HepG2 (cell line): ENCODE measurements around the gene NTSR2. TPM values are rescaled to one million over a fixed set of nuclear protein-coding genes. Genes with fewer than 3 reads are reported as not detected.

ENCODE experiments used
- ATAC-seq: fragments of 200-7000 bp; cut with Tn5 transposase; 3 replicates; pipeline ENCODE4 v1.9.1; 2020; ENCODE audit warnings: mild to moderate bottlenecking, moderate library complexity
- Bru-seq: library from RNA; stranded (reverse); fragments of 400-500 nt; gene quantifications from one replicate; lab custom pipeline; 2021; lab: Mats Ljungman, UMichigan
- BruChase-seq, 2 experiments: library from RNA; stranded (reverse); fragments of 400-500 nt; gene quantifications; one replicate each; lab custom pipeline; 2021; lab: Mats Ljungman, UMichigan
- BruUV-seq: library from RNA; stranded (reverse); fragments of 400-500 nt; replicated peaks from 2 replicates; lab custom pipeline; 2021; lab: Mats Ljungman, UMichigan
- CTCF ChIA-PET: fragments of 300-600 bp; formaldehyde crosslinking; extraction: SDS; loops from one replicate; lab custom pipeline; 2021; ENCODE audit warnings: low total read pairs, inconsistent platforms, low intra/inter-chr PET ratio; lab: Yijun Ruan, JAX
- POLR2A ChIA-PET: fragments of 350-600 bp; sonication (Branson Sonifier 250); formaldehyde crosslinking; loops from one replicate; lab custom pipeline; 2020; ENCODE audit warnings: antibody characterized with exemption, inconsistent platforms; lab: Yijun Ruan, JAX
- DNase-seq: peaks from one replicate; pipeline ENCODE4 v3.0.0-alpha.2; 2015; ENCODE audit warnings: low spot score
- FAIRE-seq: peaks from 3 replicates; lab custom pipeline; 2011; peaks lifted over from hg19 to GRCh38; lab: Jason Lieb, UNC
- H2AFZ ChIP-seq: one replicate; pipeline ENCODE4 v1.6.1; 2011; ENCODE audit warnings: low read length, inconsistent platforms
- H3K27ac ChIP-seq: fragments of 300-600 bp; 3 replicates; pipeline ENCODE4 v1.8.0; 2011; ENCODE audit warnings: mixed run types, mild to moderate bottlenecking, mixed read lengths, low read length, inconsistent platforms; ENCODE audit not compliant: insufficient read depth; ENCODE audit errors: extremely low read length
- H3K27me3 ChIP-seq, 2 experiments: fragments of 200-600 bp in 1 of 2; 2 replicates in 1 of 2; 3 replicates in 1 of 2; pipeline versions ENCODE4 v1.6.0 to v1.8.0; 2011; ENCODE audit warnings: low read length in 2 of 2, mild to moderate bottlenecking in 2 of 2, moderate library complexity in 2 of 2, inconsistent platforms in 1 of 2; ENCODE audit not compliant: insufficient read depth in 2 of 2, control insufficient read depth in 1 of 2
- H3K36me3 ChIP-seq, 2 experiments: fragments of 200-600 bp in 1 of 2; replicated peaks in 1 of 2; 2 replicates in 1 of 2; 3 replicates in 1 of 2; pipeline versions ENCODE4 v1.5.1 to v1.8.0; 2011; ENCODE audit warnings: low read length in 2 of 2, inconsistent platforms in 1 of 2; ENCODE audit not compliant: insufficient read depth in 2 of 2, control insufficient read depth in 1 of 2
- H3K4me1 ChIP-seq: 2 replicates; pipeline ENCODE4 v1.5.1; 2012; ENCODE audit warnings: low read length, inconsistent platforms; ENCODE audit not compliant: insufficient read depth
- H3K4me2 ChIP-seq: 2 replicates; pipeline ENCODE4 v1.6.0; 2011; ENCODE audit warnings: low read depth, low read length, inconsistent platforms
- H3K4me3 ChIP-seq, 3 experiments: fragments of 200-600 bp in 1 of 3; sonication (generic), shearing (Covaris generic) in 1 of 3; replicated peaks in 1 of 3; 2 replicates each; pipeline ENCODE4 v1.5.1; 2011 to 2016; ENCODE audit warnings: low read length in 3 of 3, inconsistent platforms in 2 of 3, low read depth in 2 of 3, mild to moderate bottlenecking in 2 of 3, control low read depth in 1 of 3, mixed read lengths in 1 of 3; ENCODE audit not compliant: insufficient read depth in 1 of 3
- H3K79me2 ChIP-seq: one replicate; pipeline ENCODE4 v1.6.1; 2011; ENCODE audit warnings: low read length, inconsistent platforms; ENCODE audit not compliant: insufficient read depth
- H3K9ac ChIP-seq: 2 replicates; pipeline ENCODE4 v1.6.0; 2011; ENCODE audit warnings: mild to moderate bottlenecking, low read depth, low read length, inconsistent platforms; ENCODE audit not compliant: insufficient read depth
- H3K9me3 ChIP-seq: 2 replicates; pipeline ENCODE4 v1.5.1; 2012; ENCODE audit warnings: mild to moderate bottlenecking, low read length
- H4K20me1 ChIP-seq: 2 replicates; pipeline ENCODE4 v1.6.0; 2011; ENCODE audit warnings: inconsistent platforms, mild to moderate bottlenecking, low read length, moderate library complexity; ENCODE audit not compliant: insufficient read depth
- MEIS2 ChIP-seq: sonication (generic); formaldehyde crosslinking; IDR thresholded peaks from 2 replicates; pipeline ENCODE4 v1.9.0; 2021; ENCODE audit warnings: mild to moderate bottlenecking, missing genetic modification reagents
- ZFP90 ChIP-seq: sonication (generic); formaldehyde crosslinking; IDR thresholded peaks from 2 replicates; pipeline ENCODE4 v1.8.0; 2022; ENCODE audit warnings: missing genetic modification reagents, mild to moderate bottlenecking, inconsistent platforms, borderline replicate concordance
- ZIK1 ChIP-seq: sonication (generic); formaldehyde crosslinking; IDR thresholded peaks from 2 replicates; pipeline ENCODE4 v1.5.0; 2020; ENCODE audit warnings: mild to moderate bottlenecking, low read depth, missing genetic modification reagents, borderline replicate concordance
- ZNF253 ChIP-seq: sonication (generic); formaldehyde crosslinking; IDR thresholded peaks from 2 replicates; pipeline ENCODE4 v1.8.0; 2022; ENCODE audit warnings: mild to moderate bottlenecking, missing genetic modification reagents, borderline replicate concordance
- ZNF460 ChIP-seq: sonication (generic); formaldehyde crosslinking; IDR thresholded peaks from 2 replicates; pipeline ENCODE4 v1.5.1; 2020; ENCODE audit warnings: missing genetic modification reagents, mild to moderate bottlenecking, borderline replicate concordance
- ZNF776 ChIP-seq: sonication (generic); formaldehyde crosslinking; IDR thresholded peaks from 2 replicates; pipeline ENCODE4 v1.4.0; 2020; ENCODE audit warnings: mild to moderate bottlenecking, missing genetic modification reagents
- ZNF878 ChIP-seq: sonication (generic); formaldehyde crosslinking; IDR thresholded peaks from 2 replicates; pipeline ENCODE4 v1.8.1; 2023; ENCODE audit warnings: mild to moderate bottlenecking, missing genetic modification reagents, moderate library complexity
- WGBS: methylation state at CpG from one replicate; pipeline ENCODE4 v1.1.6; 2017; ENCODE audit warnings: low lambda C conversion rate; 5-methylcytosine and 5-hydroxymethylcytosine counted together
- in situ Hi-C: cut with HindIII; loops from 2 replicates; pipeline ENCODE4 v1.10.0; 2017; ENCODE audit warnings: low pct_unique_long_range_greater_than_20kb; ENCODE audit not compliant: extremely low pct_ligation_motif_present
- intact Hi-C: fragments of 100-400 bp; cut with micrococcal nuclease; formaldehyde crosslinking; loops from one replicate; pipeline ENCODE4 v1.10.0; 2022; ENCODE audit not compliant: unreplicated experiment
- long read RNA-seq, 2 experiments: library from RNA in 1 of 2; library from polyadenylated mRNA in 1 of 2; stranded (forward) in 1 of 2; unstranded in 1 of 2; transcript quantifications; one replicate each; pipeline ENCODE4 v2.0.0, GENCODE V29; 2019 to 2022
- polyA minus RNA-seq, 3 experiments: library from RNA; depleted of rRNA, polyadenylated mRNA; stranded (reverse); fragments of >200 nt; gene quantifications; 2 replicates each; pipeline ENCODE4 v1.2.3, GENCODE V29; 2011; ENCODE audit warnings: low replicate concordance in 1 of 3
- polyA plus RNA-seq, 8 experiments: library from polyadenylated mRNA; depleted of rRNA in 3 of 8; stranded (reverse) in 7 of 8; unstranded in 1 of 8; fragments of >200 nt; fragmentation: Illumina TruSeq in 4 of 8; extraction: Trizol in 4 of 8; gene quantifications; 2 replicates each; pipeline versions ENCODE4 v1.2.1 to v1.2.3, GENCODE V29; 2011 to 2016; ENCODE audit warnings: low read depth in 4 of 8, missing spikeins in 1 of 8, mixed read lengths in 1 of 8; ENCODE audit not compliant: insufficient read depth in 1 of 8
- total RNA-seq, 5 experiments: library from RNA; depleted of rRNA; stranded (reverse); fragments of >200 nt; fragmentation: Illumina TruSeq; extraction: Trizol; gene quantifications; 2 replicates each; pipeline ENCODE4 v1.2.3, GENCODE V29; 2016; ENCODE audit warnings: low read depth in 1 of 5
- TF ChIP-seq, protein P1 (sequence below): IDR thresholded peaks from 2 replicates; pipeline ENCODE4 v1.6.1; 2016; ENCODE audit warnings: missing compliant biosample characterization, missing genetic modification reagents, borderline replicate concordance
- TF ChIP-seq, protein P2 (sequence below): sonication (generic); formaldehyde crosslinking; conservative IDR thresholded peaks from 2 replicates; pipeline ENCODE4 v1.8.0; 2022; ENCODE audit warnings: low read depth, missing genetic modification reagents
- TF ChIP-seq, protein P3 (sequence below): sonication (generic); formaldehyde crosslinking; IDR thresholded peaks from 2 replicates; pipeline ENCODE4 v1.4.0; 2020; ENCODE audit warnings: mild to moderate bottlenecking, low read depth, missing genetic modification reagents
- TF ChIP-seq, protein P4 (sequence below): sonication (generic); formaldehyde crosslinking; IDR thresholded peaks from 2 replicates; pipeline ENCODE4 v1.5.0; 2020; ENCODE audit warnings: missing genetic modification reagents, mild to moderate bottlenecking, borderline replicate concordance

NTSR2 gene, protein sequence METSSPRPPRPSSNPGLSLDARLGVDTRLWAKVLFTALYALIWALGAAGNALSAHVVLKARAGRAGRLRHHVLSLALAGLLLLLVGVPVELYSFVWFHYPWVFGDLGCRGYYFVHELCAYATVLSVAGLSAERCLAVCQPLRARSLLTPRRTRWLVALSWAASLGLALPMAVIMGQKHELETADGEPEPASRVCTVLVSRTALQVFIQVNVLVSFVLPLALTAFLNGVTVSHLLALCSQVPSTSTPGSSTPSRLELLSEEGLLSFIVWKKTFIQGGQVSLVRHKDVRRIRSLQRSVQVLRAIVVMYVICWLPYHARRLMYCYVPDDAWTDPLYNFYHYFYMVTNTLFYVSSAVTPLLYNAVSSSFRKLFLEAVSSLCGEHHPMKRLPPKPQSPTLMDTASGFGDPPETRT
- not detected in 2 replicates for total RNA-seq (2016; rRNA removed; fragmentation: Illumina TruSeq; extraction: Trizol)
- not detected in 2 replicates for total RNA-seq (2016; cell fraction: cytosol; rRNA removed; fragmentation: Illumina TruSeq; extraction: Trizol; ENCODE audit: low read depth)
- not detected in 2 replicates for total RNA-seq (2016; cell fraction: insoluble cytoplasmic fraction; rRNA removed; fragmentation: Illumina TruSeq; extraction: Trizol)
- not detected in 2 replicates for total RNA-seq (2016; cell fraction: membrane; rRNA removed; fragmentation: Illumina TruSeq; extraction: Trizol)
- total RNA-seq (2016; cell fraction: nucleus; rRNA removed; fragmentation: Illumina TruSeq; extraction: Trizol): not detected in 2 replicates
- polyA plus RNA-seq (2011; rRNA removed): not detected in 2 replicates
- not detected in 2 replicates for polyA plus RNA-seq (2011; cell fraction: cytosol; rRNA removed)
- polyA plus RNA-seq (2011; cell fraction: nucleus; rRNA removed): not detected in 2 replicates
- not detected in 2 replicates for polyA plus RNA-seq (2012)
- polyA plus RNA-seq (2016; cell fraction: cytosol; fragmentation: Illumina TruSeq; extraction: Trizol; ENCODE audit: low read depth): not detected in 2 replicates
- polyA plus RNA-seq (2016; cell fraction: insoluble cytoplasmic fraction; fragmentation: Illumina TruSeq; extraction: Trizol; ENCODE audit: low read depth): not detected in 2 replicates
- polyA plus RNA-seq (2016; cell fraction: membrane; fragmentation: Illumina TruSeq; extraction: Trizol; ENCODE audit: low read depth): not detected in 2 replicates
- not detected in 2 replicates for polyA plus RNA-seq (2016; cell fraction: nucleus; fragmentation: Illumina TruSeq; extraction: Trizol; ENCODE audit: insufficient read depth, low read depth)
- polyA minus RNA-seq (2011; rRNA and poly(A)+ RNA removed; ENCODE audit: low replicate concordance): not detected in 2 replicates
- not detected in 2 replicates for polyA minus RNA-seq (2011; cell fraction: cytosol; rRNA and poly(A)+ RNA removed)
- polyA minus RNA-seq (2011; cell fraction: nucleus; rRNA and poly(A)+ RNA removed): not detected in 2 replicates
- Bru-seq, nascent RNA: not detected
- BruChase-seq, experiment 1, labeled RNA remaining after a 6-hour chase: percentile 8 among the genes with signal in this experiment
- BruChase-seq, experiment 2, labeled RNA remaining after a 2-hour chase: percentile 12 among the genes with signal in this experiment
- long read RNA-seq, experiment 1: 0 reads
- long read RNA-seq, experiment 2: 0 reads

DNA sequence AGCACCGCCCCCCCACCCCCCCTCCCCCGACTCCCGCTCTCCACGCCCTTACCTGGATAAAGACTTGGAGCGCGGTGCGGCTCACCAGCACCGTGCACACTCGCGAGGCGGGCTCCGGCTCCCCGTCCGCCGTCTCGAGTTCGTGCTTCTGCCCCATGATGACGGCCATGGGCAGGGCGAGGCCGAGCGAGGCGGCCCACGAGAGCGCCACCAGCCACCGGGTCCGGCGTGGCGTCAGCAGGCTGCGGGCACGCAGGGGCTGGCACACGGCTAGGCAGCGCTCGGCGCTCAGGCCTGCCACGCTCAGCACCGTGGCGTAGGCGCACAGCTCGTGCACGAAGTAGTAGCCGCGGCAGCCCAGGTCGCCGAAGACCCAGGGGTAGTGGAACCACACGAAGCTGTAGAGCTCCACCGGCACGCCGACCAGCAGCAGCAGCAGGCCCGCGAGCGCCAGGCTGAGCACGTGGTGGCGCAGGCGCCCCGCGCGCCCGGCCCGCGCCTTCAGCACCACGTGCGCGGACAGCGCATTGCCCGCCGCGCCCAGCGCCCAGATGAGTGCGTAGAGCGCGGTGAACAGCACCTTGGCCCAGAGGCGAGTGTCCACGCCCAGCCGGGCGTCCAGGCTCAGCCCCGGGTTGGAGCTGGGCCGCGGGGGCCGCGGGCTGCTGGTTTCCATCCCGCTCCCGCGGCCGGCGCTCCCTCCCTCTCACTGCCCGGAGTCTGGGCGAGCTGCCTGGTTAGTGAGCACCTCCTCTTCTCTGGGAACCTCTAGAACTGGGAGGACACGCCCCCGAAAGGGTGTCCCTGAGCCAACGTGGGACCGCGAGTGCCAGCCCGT is at the start of gene NTSR2:
TSS of gene NTSR2 (minus strand) at position 742 of the 838 bp plus-strand sequence. CDS start at position 676, 66 bp downstream.
- Histone ChIP-seq H3K9me3 (no peaks in the 10 kb centered on the region), H3K9ac (no peak within 1 kb of the TSS), H2AFZ (no peak within 1 kb of the TSS), H3K4me1 (peaks cover 9% of the 10 kb centered on the region; the same call in 1 of the 2 replicates), H3K4me2 (peak within 1 kb of the TSS; percentile 32), H4K20me1 (no peaks in the 10 kb centered on the region), H3K27me3 (peaks cover 8 to 59% of the 10 kb centered on the region in 2 experiments; a peak in 4 of 5 replicates), H3K79me2 (no peaks in the 10 kb centered on the region), H3K27ac (no peak within 1 kb of the TSS), H3K4me3 (no peak within 1 kb of the TSS; a peak in 1 of 6 replicates), H3K36me3 (no peaks in the 10 kb centered on the region)
- ChIA-PET POLR2A (interaction anchor here (0.9 kb wide), 1 partner anchor 14 kb away, joined by 3 read pairs; no protein-coding TSS in a partner anchor), CTCF (no interaction called here)
- intact Hi-C loops (no loop called here), in situ Hi-C loops (no loop called here)
- peak; percentile 97 for ATAC-seq
- peak; percentile 51 for DNase-seq
- no TSS peak for BruUV-seq
- FAIRE-seq: no peak
- 65% methylated on average over 50 of the region's 93 CpGs for WGBS
- TF ChIP-seq, protein P1, sequence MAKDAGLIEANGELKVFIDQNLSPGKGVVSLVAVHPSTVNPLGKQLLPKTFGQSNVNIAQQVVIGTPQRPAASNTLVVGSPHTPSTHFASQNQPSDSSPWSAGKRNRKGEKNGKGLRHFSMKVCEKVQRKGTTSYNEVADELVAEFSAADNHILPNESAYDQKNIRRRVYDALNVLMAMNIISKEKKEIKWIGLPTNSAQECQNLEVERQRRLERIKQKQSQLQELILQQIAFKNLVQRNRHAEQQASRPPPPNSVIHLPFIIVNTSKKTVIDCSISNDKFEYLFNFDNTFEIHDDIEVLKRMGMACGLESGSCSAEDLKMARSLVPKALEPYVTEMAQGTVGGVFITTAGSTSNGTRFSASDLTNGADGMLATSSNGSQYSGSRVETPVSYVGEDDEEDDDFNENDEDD (CRISPR knock-in tag): peak; percentile 98
- TF ChIP-seq, protein P2, sequence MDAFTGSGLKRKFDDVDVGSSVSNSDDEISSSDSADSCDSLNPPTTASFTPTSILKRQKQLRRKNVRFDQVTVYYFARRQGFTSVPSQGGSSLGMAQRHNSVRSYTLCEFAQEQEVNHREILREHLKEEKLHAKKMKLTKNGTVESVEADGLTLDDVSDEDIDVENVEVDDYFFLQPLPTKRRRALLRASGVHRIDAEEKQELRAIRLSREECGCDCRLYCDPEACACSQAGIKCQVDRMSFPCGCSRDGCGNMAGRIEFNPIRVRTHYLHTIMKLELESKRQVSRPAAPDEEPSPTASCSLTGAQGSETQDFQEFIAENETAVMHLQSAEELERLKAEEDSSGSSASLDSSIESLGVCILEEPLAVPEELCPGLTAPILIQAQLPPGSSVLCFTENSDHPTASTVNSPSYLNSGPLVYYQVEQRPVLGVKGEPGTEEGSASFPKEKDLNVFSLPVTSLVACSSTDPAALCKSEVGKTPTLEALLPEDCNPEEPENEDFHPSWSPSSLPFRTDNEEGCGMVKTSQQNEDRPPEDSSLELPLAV (CRISPR knock-in tag): peak; percentile 93
- TF ChIP-seq ZNF253 (CRISPR knock-in tag): peak; percentile 99
- peak; percentile 98 for TF ChIP-seq MEIS2 (CRISPR knock-in tag)
- TF ChIP-seq ZFP90 (CRISPR knock-in tag): peak; percentile 99; the same call in 1 of the 2 replicates
- TF ChIP-seq ZNF878 (CRISPR knock-in tag): peak; percentile 98
- TF ChIP-seq, protein P3, sequence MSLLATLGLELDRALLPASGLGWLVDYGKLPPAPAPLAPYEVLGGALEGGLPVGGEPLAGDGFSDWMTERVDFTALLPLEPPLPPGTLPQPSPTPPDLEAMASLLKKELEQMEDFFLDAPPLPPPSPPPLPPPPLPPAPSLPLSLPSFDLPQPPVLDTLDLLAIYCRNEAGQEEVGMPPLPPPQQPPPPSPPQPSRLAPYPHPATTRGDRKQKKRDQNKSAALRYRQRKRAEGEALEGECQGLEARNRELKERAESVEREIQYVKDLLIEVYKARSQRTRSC: peak; percentile 99
- peak; percentile 99 for TF ChIP-seq ZIK1 (CRISPR knock-in tag)
- TF ChIP-seq ZNF460 (CRISPR knock-in tag): 0 out of 2 replicates have a peak, but pooled peaks have one; percentile 38
- TF ChIP-seq ZNF776 (CRISPR knock-in tag): peak; percentile 100
- TF ChIP-seq, protein P4, sequence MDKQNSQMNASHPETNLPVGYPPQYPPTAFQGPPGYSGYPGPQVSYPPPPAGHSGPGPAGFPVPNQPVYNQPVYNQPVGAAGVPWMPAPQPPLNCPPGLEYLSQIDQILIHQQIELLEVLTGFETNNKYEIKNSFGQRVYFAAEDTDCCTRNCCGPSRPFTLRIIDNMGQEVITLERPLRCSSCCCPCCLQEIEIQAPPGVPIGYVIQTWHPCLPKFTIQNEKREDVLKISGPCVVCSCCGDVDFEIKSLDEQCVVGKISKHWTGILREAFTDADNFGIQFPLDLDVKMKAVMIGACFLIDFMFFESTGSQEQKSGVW: peak; percentile 92; the same call in 1 of the 2 replicates
